ENCODE measurements around the gene DNAH2. TPM values are rescaled to one million over a fixed set of nuclear protein-coding genes. Genes with fewer than 3 reads are reported as not detected.

DNAH2 gene
- total and polyA plus RNA-seq, 9 of the 15 experiments (the other 6 are each of a cell fraction or from before 2014, with no cell fraction given) = 0.03 TPM; not detected in 8

- no peak for TF ChIP-seq MYNN (IDR thresholded peaks at IDR 0.05)
- no peak for TF ChIP-seq MYNN (CRISPR knock-in tag; IDR thresholded peaks at IDR 0.05)
- TF ChIP-seq RBBP5 (IDR thresholded peaks at IDR 0.05; ENCODE audit: borderline replicate concordance, insufficient read depth, low read length, poor library complexity, severe bottlenecking) = no peak
- no peak for TF ChIP-seq MTF1 (CRISPR knock-in tag; IDR thresholded peaks at IDR 0.05; ENCODE audit: borderline replicate concordance)
- TF ChIP-seq, protein P1, sequence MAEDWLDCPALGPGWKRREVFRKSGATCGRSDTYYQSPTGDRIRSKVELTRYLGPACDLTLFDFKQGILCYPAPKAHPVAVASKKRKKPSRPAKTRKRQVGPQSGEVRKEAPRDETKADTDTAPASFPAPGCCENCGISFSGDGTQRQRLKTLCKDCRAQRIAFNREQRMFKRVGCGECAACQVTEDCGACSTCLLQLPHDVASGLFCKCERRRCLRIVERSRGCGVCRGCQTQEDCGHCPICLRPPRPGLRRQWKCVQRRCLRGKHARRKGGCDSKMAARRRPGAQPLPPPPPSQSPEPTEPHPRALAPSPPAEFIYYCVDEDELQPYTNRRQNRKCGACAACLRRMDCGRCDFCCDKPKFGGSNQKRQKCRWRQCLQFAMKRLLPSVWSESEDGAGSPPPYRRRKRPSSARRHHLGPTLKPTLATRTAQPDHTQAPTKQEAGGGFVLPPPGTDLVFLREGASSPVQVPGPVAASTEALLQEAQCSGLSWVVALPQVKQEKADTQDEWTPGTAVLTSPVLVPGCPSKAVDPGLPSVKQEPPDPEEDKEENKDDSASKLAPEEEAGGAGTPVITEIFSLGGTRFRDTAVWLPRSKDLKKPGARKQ (CRISPR knock-in tag; IDR thresholded peaks at IDR 0.05) = no peak
- no peak for TF ChIP-seq CGGBP1 (CRISPR knock-in tag; IDR thresholded peaks at IDR 0.05)
- TF ChIP-seq RNF219 (CRISPR knock-in tag; IDR thresholded peaks at IDR 0.05) = no peak
- no peak for TF ChIP-seq FOXA3 (CRISPR knock-in tag; conservative IDR thresholded peaks at IDR 0.05 in 1 of 2, IDR thresholded peaks at IDR 0.05 in 1 of 2)
- TF ChIP-seq GABPA (tag; conservative IDR thresholded peaks at IDR 0.05; ENCODE audit: low read depth) = no peak
- no peak for TF ChIP-seq USF1 (CRISPR knock-in tag; IDR thresholded peaks at IDR 0.05)
- TF ChIP-seq ZNF407 (IDR thresholded peaks at IDR 0.05; ENCODE audit: low read depth) = peak; percentile 52; the same call in 1 of the 2 replicates
- no peak for TF ChIP-seq FUS (optimal IDR thresholded peaks at IDR 0.05; ENCODE audit: low read depth, low read length)
- TF ChIP-seq ZNF224 (CRISPR knock-in tag; IDR thresholded peaks at IDR 0.05) = no peak
Observed at GRCh38 chr17:7844292-7845154, 127.0 kb downstream of the DNAH2 start (continued).

All from K562 (cell line).